Measurements from ENCODE around the gene CUBN. TPM values are rescaled to one million over a fixed set of nuclear protein-coding genes. Genes with fewer than 3 reads are reported as not detected.

Gene CUBN
- total and polyA plus RNA-seq, 10 of the 15 experiments (the other 5 are each of a cell fraction or from before 2014, with no cell fraction given) = under 0.01 to 0.14 (median 0.02) TPM; not detected in 6

- intact Hi-C loops (cut with micrococcal nuclease; ENCODE audit: unreplicated experiment) = no loop called here
- ChIA-PET POLR2A (no interaction called here), SMC1A (ENCODE audit: uncharacterized antibody, unreplicated experiment) (no interaction called here), RAD21 (ENCODE audit: unreplicated experiment) (no interaction called here), CTCF (interaction anchor here (0.9 kb wide), 1 partner anchor 10 kb away, joined by 3 read pairs; no protein-coding TSS in a partner anchor)
- Histone ChIP-seq H3K4me1 (ENCODE audit: control insufficient read depth, insufficient read depth, low read length) (no peaks in the 10 kb centered on the region), H3K36me3 (ENCODE audit: control insufficient read depth in 2 of 2, insufficient read depth in 2 of 2, low read length in 1 of 2) (no peaks in the 10 kb centered on the region), H2AFZ (ENCODE audit: control insufficient read depth, low read depth, low read length) (no peak overlapping the region), H3K9me3 (replicated peaks; ENCODE audit: control insufficient read depth, insufficient read depth, low read length) (no peaks in the 10 kb centered on the region), H3K9ac (ENCODE audit: control insufficient read depth, insufficient read depth, low read length) (no peak overlapping the region), H3K27me3 (replicated peaks in 1 of 2; ENCODE audit: control insufficient read depth in 2 of 2, insufficient read depth in 2 of 2, low read length in 1 of 2) (no peaks in the 10 kb centered on the region), H3K4me3 (no peak overlapping the region), H3K27ac (ENCODE audit: control insufficient read depth, insufficient read depth) (no peak overlapping the region), H4K20me1 (ENCODE audit: control insufficient read depth, insufficient read depth) (no peaks in the 10 kb centered on the region), H3K79me2 (ENCODE audit: control insufficient read depth, insufficient read depth, low read length) (no peaks in the 10 kb centered on the region), H3K4me2 (ENCODE audit: control insufficient read depth, insufficient read depth) (no peak overlapping the region)
- in situ Hi-C loops (cut with MboI) = no loop called here
- DNase-seq (ENCODE audit: low read depth, low spot score) = no peak
- 68% methylated on average over 7 of the region's 7 CpGs for WGBS (ENCODE audit: insufficient coverage, insufficient replicate concordance, low lambda C conversion rate, missing lambda C conversion rate)
- ATAC-seq = no peak
- no TSS peak for BruUV-seq (replicated peaks)
- FAIRE-seq = no peak
- no peak for TF ChIP-seq BHLHE40 (IDR thresholded peaks at IDR 0.05; ENCODE audit: borderline replicate concordance in 1 of 2, low read depth in 2 of 2, low read length in 1 of 2)
- TF ChIP-seq SIX5 (IDR thresholded peaks at IDR 0.05; ENCODE audit: low read depth, low read length, severe bottlenecking) = no peak
- TF ChIP-seq STAT3 (IDR thresholded peaks at IDR 0.05; ENCODE audit: low read depth, low read length) = no peak
- TF ChIP-seq ZZZ3 (IDR thresholded peaks at IDR 0.05; ENCODE audit: control insufficient read depth, insufficient read length, low read depth) = no peak
- TF ChIP-seq RELB (IDR thresholded peaks at IDR 0.05; ENCODE audit: low read depth) = no peak
- no peak for TF ChIP-seq ZNF384 (IDR thresholded peaks at IDR 0.05; ENCODE audit: borderline replicate concordance, low read depth, low read length)
- TF ChIP-seq KDM1A (IDR thresholded peaks at IDR 0.05; ENCODE audit: borderline replicate concordance) = no peak
- TF ChIP-seq SRF (IDR thresholded peaks at IDR 0.05; ENCODE audit: low read depth in 2 of 2, low read length in 2 of 2) = no peak
- TF ChIP-seq ETV6 (conservative IDR thresholded peaks at IDR 0.05 in 1 of 2, IDR thresholded peaks at IDR 0.05 in 1 of 2; ENCODE audit: borderline replicate concordance in 1 of 2, low read depth in 1 of 2) = no peak
- no peak for TF ChIP-seq MXI1 (IDR thresholded peaks at IDR 0.05; ENCODE audit: low read depth, low read length)
- TF ChIP-seq MTA3 (IDR thresholded peaks at IDR 0.05; ENCODE audit: borderline replicate concordance, low read length) = no peak
- no peak for TF ChIP-seq YY1 (IDR thresholded peaks at IDR 0.05; ENCODE audit: low read depth, low read length)
- no peak for TF ChIP-seq RELA (IDR thresholded peaks at IDR 0.05; ENCODE audit: borderline replicate concordance, partially characterized antibody)
- TF ChIP-seq TCF3 (IDR thresholded peaks at IDR 0.05; ENCODE audit: borderline replicate concordance, insufficient read depth, low read depth, low read length) = no peak
- no peak for TF ChIP-seq E4F1 (IDR thresholded peaks at IDR 0.05; ENCODE audit: borderline replicate concordance, partially characterized antibody)
- no peak for TF ChIP-seq MTA2 (IDR thresholded peaks at IDR 0.05; ENCODE audit: low read depth)
- TF ChIP-seq TCF7 (IDR thresholded peaks at IDR 0.05; ENCODE audit: borderline replicate concordance) = no peak
- no peak for TF ChIP-seq NFYB (IDR thresholded peaks at IDR 0.05; ENCODE audit: insufficient read depth, low read depth, low read length)
- TF ChIP-seq SMC3 (IDR thresholded peaks at IDR 0.05; ENCODE audit: borderline replicate concordance, low read length) = no peak
Measured at GRCh38 chr10:17062009-17062408, 67.6 kb downstream of the CUBN start.

All from GM12878 (cell line).